ENCODE data around the gene CHRNB1. TPM values are rescaled to one million over a fixed set of nuclear protein-coding genes. Genes with fewer than 3 reads are reported as not detected.

Gene CHRNB1
- total RNA-seq, 4 donors from 2014 or later, result 5.0 to 12.8 (median 8.1) TPM

DNA sequence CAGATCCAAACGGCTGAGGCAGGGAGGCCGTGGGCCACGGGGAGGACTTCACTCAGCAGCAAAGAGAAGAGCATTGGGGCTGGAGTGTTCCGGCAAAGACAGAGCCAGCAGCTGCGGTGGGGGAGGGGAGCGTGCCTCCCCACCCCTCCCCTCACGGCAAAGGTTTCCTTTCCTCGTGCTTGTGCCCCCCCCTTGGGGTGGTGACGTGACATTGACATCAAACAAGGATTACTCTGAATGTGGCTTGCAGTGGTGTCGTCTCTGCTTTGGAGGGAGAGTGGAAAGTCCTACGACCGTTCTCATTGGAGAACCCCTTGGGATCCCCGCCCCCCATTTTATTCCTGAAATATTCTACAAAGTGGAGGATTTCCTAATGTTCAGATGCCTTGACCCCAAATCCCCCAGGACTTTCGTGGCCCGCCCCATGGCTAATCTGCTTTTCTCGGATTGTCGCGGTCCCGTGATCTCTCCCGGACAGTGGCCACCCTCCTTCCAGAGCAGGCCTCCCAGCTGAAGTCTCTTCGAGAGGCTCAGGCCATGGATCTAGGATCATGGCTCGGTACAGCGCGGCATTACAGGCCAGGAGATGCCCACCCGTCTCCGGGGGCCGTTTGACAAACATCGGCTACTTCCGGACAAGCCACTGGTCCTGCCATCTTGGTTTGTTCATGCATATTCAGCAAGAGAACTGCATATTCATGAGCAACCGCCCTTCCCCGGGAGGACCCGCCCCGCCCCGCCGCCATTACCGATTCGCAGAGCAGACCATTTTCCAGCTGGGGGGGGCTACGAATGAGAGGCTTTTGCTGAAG, 38.6 kb downstream of the CHRNB1 start:
- Histone ChIP-seq H3K4me1 (peaks cover 57 to 74% (median 73%) of the 10 kb centered on the region in 4 donors), H3K27me3 (peaks cover 0 to 3% (median 0%) of the 10 kb centered on the region in 4 donors), H3K4me3 (peak overlapping the region; percentile 52 to 92 (median 70)), H3K27ac (replicated peaks in 1 of 4) (peak overlapping the region; percentile 100), H3K9me3 (no peaks in the 10 kb centered on the region), H3K36me3 (no peaks in the 10 kb centered on the region)
- TF ChIP-seq CTCF (IDR thresholded peaks at IDR 0.05) (no peak), POLR2AphosphoS5 (IDR thresholded peaks at IDR 0.05) (peak; percentile 70 to 92), EP300 (IDR thresholded peaks at IDR 0.05) (peak; percentile 64), POLR2A (IDR thresholded peaks at IDR 0.05; ENCODE audit: low read depth) (peak; percentile 45)
- peak; percentile 99 for DNase-seq (ENCODE audit: extremely low spot score)
- intact Hi-C loops (cut with DNase I), result loop anchor here (2.0 kb wide), 1 partner anchor 75 kb away; the partner anchor contains the start of gene TNFSF13
- WGBS, result 0% methylated on average over 27 of the region's 38 CpGs

- Histone ChIP-seq H3K27me3 (peaks cover 0 to 3% (median 0%) of the 10 kb centered on the region in 4 donors), H3K4me1 (peaks cover 57 to 81% (median 80%) of the 10 kb centered on the region in 4 donors), H3K27ac (replicated peaks in 1 of 4) (peak within 1 kb of the TSS; percentile 100), H3K36me3 (no peaks in the 10 kb centered on the region), H3K9me3 (no peaks in the 10 kb centered on the region), H3K4me3 (peak within 1 kb of the TSS; percentile 52 to 92 (median 70))
- peak; percentile 99 for DNase-seq (ENCODE audit: extremely low spot score)
- under 1% methylated on average over 55 of the region's 64 CpGs for whole genome bisulfite sequencing
- intact Hi-C loops (cut with DNase I), result loop anchor here (2.0 kb wide), 1 partner anchor 75 kb away; the partner anchor contains the start of gene TNFSF13
- peak in 1 of 3 experiments; percentile 12 for TF ChIP-seq CTCF (IDR thresholded peaks at IDR 0.05)
- TF ChIP-seq POLR2A (IDR thresholded peaks at IDR 0.05; ENCODE audit: low read depth), result peak; percentile 100
- TF ChIP-seq EP300 (IDR thresholded peaks at IDR 0.05), result no peak
- peak; percentile 99 to 100 for TF ChIP-seq POLR2AphosphoS5 (IDR thresholded peaks at IDR 0.05)
Observed at GRCh38 chr17:7484067-7484918, 39.4 kb downstream of the CHRNB1 start, which contains the start of gene POLR2A. TSS of gene POLR2A (plus strand) at chr17:7484366.

DNA sequence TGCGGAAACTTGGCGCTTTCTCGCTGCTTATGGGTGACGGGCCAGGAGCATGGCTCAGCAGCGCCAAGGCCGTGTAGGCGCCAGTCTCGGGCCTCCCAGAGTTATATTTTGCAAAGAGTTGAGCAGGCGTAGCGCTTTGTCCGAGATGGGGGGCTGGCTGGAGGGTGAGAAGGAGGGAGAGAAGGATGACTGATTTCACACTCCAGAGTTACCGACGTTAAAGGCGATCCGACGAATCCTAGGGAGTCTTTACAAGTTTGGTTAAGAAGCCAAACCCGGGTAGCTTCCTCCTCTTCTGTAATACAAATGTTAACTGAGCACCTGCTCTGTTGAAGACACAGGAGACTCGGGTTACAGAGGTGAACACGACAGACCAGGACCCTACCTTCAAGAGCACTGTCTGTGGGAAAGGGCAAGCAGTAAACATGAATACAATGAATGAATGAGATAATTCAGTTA, 40.1 kb downstream of the CHRNB1 start:
- WGBS, result under 1% methylated on average over 19 of the region's 19 CpGs
- TF ChIP-seq CTCF (IDR thresholded peaks at IDR 0.05) (peak in 2 of 3 experiments; percentile 23 to 43), POLR2A (IDR thresholded peaks at IDR 0.05; ENCODE audit: low read depth) (no peak)
- peaks cover 54 to 84% (median 80%) of the 10 kb centered on the region in 4 donors for H3K4me1 ChIP-seq
- H3K27ac ChIP-seq (replicated peaks in 1 of 4), result peak overlapping the region; percentile 100
- H3K9me3 ChIP-seq, result no peaks in the 10 kb centered on the region
- DNase-seq (ENCODE audit: extremely low spot score), result no peak
- H3K36me3 ChIP-seq, result no peaks in the 10 kb centered on the region
- H3K4me3 ChIP-seq, result peak overlapping the region; percentile 52 to 92 (median 70)
- H3K27me3 ChIP-seq, result peaks cover 0 to 3% (median 0%) of the 10 kb centered on the region in 4 donors
- intact Hi-C loops (cut with DNase I), result loop anchor here (2.0 to 5.0 kb wide), 2 partner anchors 48 to 74 kb away; partner anchors contain the start of genes FGF11, TMEM102 and TNFSF13

GRCh38 chr17:7486181-7486580, 41.3 kb downstream of the CHRNB1 start:
- H3K4me3 ChIP-seq, result peak overlapping the region; percentile 52 to 92 (median 70)
- intact Hi-C loops (cut with DNase I), result loop anchor here (5.0 kb wide), 1 partner anchor 49 kb away; the partner anchor contains the start of genes FGF11 and TMEM102
- TF ChIP-seq POLR2AphosphoS5 (IDR thresholded peaks at IDR 0.05), result no peak
- TF ChIP-seq EP300 (IDR thresholded peaks at IDR 0.05), result no peak
- no peak for TF ChIP-seq CTCF (IDR thresholded peaks at IDR 0.05)
- no peak for TF ChIP-seq POLR2A (IDR thresholded peaks at IDR 0.05; ENCODE audit: low read depth)
- DNase-seq (ENCODE audit: extremely low spot score), result no peak
- WGBS, result 48% methylated on average over 3 of the region's 3 CpGs
- H3K9me3 ChIP-seq, result no peaks in the 10 kb centered on the region
- peaks cover 0 to 2% (median 0%) of the 10 kb centered on the region in 4 donors for H3K36me3 ChIP-seq
- H3K4me1 ChIP-seq, result peaks cover 44 to 80% (median 73%) of the 10 kb centered on the region in 4 donors
- peaks cover 0 to 3% (median 0%) of the 10 kb centered on the region in 4 donors for H3K27me3 ChIP-seq
- peak overlapping the region in 2 of 4 donors; percentile 100 for H3K27ac ChIP-seq (replicated peaks in 1 of 4)

All from esophagus muscularis mucosa (tissue), 4 donors.